Activated CD8-positive, alpha-beta T cell treated with anti-CD3 and anti-CD28 coated beads for 36 hours (primary cell): ENCODE results near the gene CAB39. TPM values are rescaled to one million over a fixed set of nuclear protein-coding genes. Genes with fewer than 3 reads are reported as not detected.

Experiments used
- ATAC-seq: fragments of 200-7000 bp; cut with Tn5 transposase; one replicate; pipeline ENCODE4 v1.10.0; 2021; ENCODE audit warnings: mild to moderate bottlenecking, moderate library complexity
- CTCF ChIA-PET: fragments of 350-600 bp; sonication (Branson Sonifier 250); formaldehyde crosslinking; loops from one replicate; lab custom pipeline; 2021; ENCODE audit warnings: antibody characterized with exemption; lab: Charles Lee
- POLR2A ChIA-PET: fragments of 350-600 bp; sonication (Branson Sonifier 250); formaldehyde crosslinking; loops from one replicate; lab custom pipeline; 2021; ENCODE audit warnings: antibody characterized with exemption; lab: Charles Lee
- DNase-seq: peaks from one replicate; pipeline ENCODE4 v3.0.0-alpha.2; 2020
- H3K27ac Mint-ChIP-seq: one replicate; pipeline ENCODE4 v1.8.0; 2021; ENCODE audit warnings: mild to moderate bottlenecking, mixed read lengths
- H3K27me3 Mint-ChIP-seq: one replicate; pipeline ENCODE4 v1.8.0; 2021; ENCODE audit warnings: mixed read lengths
- H3K36me3 Mint-ChIP-seq: one replicate; pipeline ENCODE4 v1.8.0; 2021; ENCODE audit warnings: low read depth, mixed read lengths
- H3K4me1 Mint-ChIP-seq: one replicate; pipeline ENCODE4 v1.8.0; 2021; ENCODE audit warnings: low read depth, mixed read lengths
- H3K4me3 Mint-ChIP-seq: one replicate; pipeline ENCODE4 v1.8.0; 2021; ENCODE audit warnings: mild to moderate bottlenecking, moderate library complexity, mixed read lengths
- H3K9me3 Mint-ChIP-seq: one replicate; pipeline ENCODE4 v1.8.0; 2021; ENCODE audit warnings: mixed read lengths
- CTCF ChIP-seq: fragments of 200-600 bp; IDR thresholded peaks from one replicate; pipeline ENCODE4 v1.8.0; 2022; ENCODE audit warnings: antibody characterized with exemption, mild to moderate bottlenecking
- intact Hi-C: fragments of 100-400 bp; cut with micrococcal nuclease; formaldehyde crosslinking; loops from one replicate; pipeline ENCODE4 v1.10.0; 2022
- total RNA-seq, 2 experiments: library from RNA; stranded (reverse); gene quantifications; one replicate each; pipeline ENCODE4 v1.2.3, GENCODE V29; 2021

CAB39 gene
- total RNA-seq, 2 experiments from 2014 or later = 119 to 120 TPM

- Mint-ChIP-seq H3K4me3 (no peak overlapping the region), H3K27me3 (no peaks in the 10 kb centered on the region), H3K4me1 (peaks cover 54% of the 10 kb centered on the region), H3K9me3 (no peaks in the 10 kb centered on the region), H3K36me3 (peaks cover 59% of the 10 kb centered on the region), H3K27ac (no peak overlapping the region)
- CTCF ChIA-PET = interaction anchor here (0.7 to 1.1 kb wide), 3 partner anchors 24 to 214 kb away, joined by 3 to 7 read pairs (median 3); no protein-coding TSS in a partner anchor
- DNase-seq (no peak), ATAC-seq (no peak)
- intact Hi-C loops = no loop called here
- POLR2A ChIA-PET = interaction anchor here (0.5 to 0.6 kb wide), 2 partner anchors 23 to 307 kb away, joined by 3 read pairs; no protein-coding TSS in a partner anchor
- TF ChIP-seq CTCF = no peak
Measured at GRCh38 chr2:230742781-230743180, 30.1 kb downstream of the CAB39 start.

GRCh38 chr2:230746213-230746612, 33.6 kb downstream of the CAB39 start:
- ATAC-seq = no peak
- ChIA-PET CTCF (interaction anchor here (1.1 to 1.4 kb wide), 2 partner anchors 52 to 105 kb away, joined by 3 read pairs; no protein-coding TSS in a partner anchor), POLR2A (no interaction called here)
- Mint-ChIP-seq H3K27ac (no peak overlapping the region), H3K4me3 (no peak overlapping the region), H3K27me3 (no peaks in the 10 kb centered on the region), H3K4me1 (peaks cover 53% of the 10 kb centered on the region), H3K9me3 (no peaks in the 10 kb centered on the region), H3K36me3 (peaks cover 50% of the 10 kb centered on the region)
- TF ChIP-seq CTCF = no peak
- intact Hi-C loops = no loop called here
- DNase-seq = no peak

DNA sequence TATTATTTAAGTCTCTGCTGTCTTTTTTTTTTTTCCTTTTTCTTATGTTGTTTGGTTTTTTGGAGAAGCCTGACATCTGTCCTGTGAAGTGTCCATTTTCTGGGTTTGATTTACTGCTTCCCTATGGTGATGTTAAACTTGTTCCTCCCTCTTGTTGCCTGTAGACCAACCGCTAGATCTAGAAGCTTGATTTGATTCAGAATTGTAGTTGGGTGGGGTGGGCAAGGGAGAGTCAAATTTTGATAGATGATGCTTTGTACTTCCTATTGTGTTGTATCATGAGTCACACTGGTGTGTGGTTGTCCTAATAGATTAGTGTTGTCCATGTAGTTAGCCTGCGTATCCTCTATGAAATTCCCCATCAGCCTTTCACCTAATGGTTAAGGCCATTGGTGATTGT, 35.4 kb downstream of the CAB39 start:
- DNase-seq (peak; percentile 24), ATAC-seq (no peak)
- POLR2A ChIA-PET = interaction anchor here (0.9 to 1.5 kb wide), 3 partner anchors 9 to 30 kb away, joined by 3 to 4 read pairs (median 3); no protein-coding TSS in a partner anchor
- TF ChIP-seq CTCF = no peak
- CTCF ChIA-PET = no interaction called here
- peaks cover 56% of the 10 kb centered on the region for H3K36me3 Mint-ChIP-seq
- peaks cover 63% of the 10 kb centered on the region for H3K4me1 Mint-ChIP-seq
- no peak overlapping the region for H3K4me3 Mint-ChIP-seq
- H3K27ac Mint-ChIP-seq = no peak overlapping the region
- H3K27me3 Mint-ChIP-seq = no peaks in the 10 kb centered on the region
- H3K9me3 Mint-ChIP-seq = no peaks in the 10 kb centered on the region
- intact Hi-C loops = no loop called here

- H3K27ac Mint-ChIP-seq = no peak overlapping the region
- DNase-seq (no peak), ATAC-seq (no peak)
- peaks cover 59% of the 10 kb centered on the region for H3K36me3 Mint-ChIP-seq
- no peaks in the 10 kb centered on the region for H3K27me3 Mint-ChIP-seq
- H3K4me1 Mint-ChIP-seq = peaks cover 65% of the 10 kb centered on the region
- POLR2A ChIA-PET = interaction anchor here (0.9 to 1.5 kb wide), 3 partner anchors 8 to 31 kb away, joined by 3 to 4 read pairs (median 3); no protein-coding TSS in a partner anchor
- no peak overlapping the region for H3K4me3 Mint-ChIP-seq
- no peaks in the 10 kb centered on the region for H3K9me3 Mint-ChIP-seq
- no peak for TF ChIP-seq CTCF
- intact Hi-C loops = no loop called here
- CTCF ChIA-PET = interaction anchor here (1.0 kb wide), 1 partner anchor 26 kb away, joined by 3 read pairs; no protein-coding TSS in a partner anchor
Measured at GRCh38 chr2:230749111-230749510, 36.5 kb downstream of the CAB39 start.

GRCh38 chr2:230751062-230751461, 38.4 kb downstream of the CAB39 start:
- Mint-ChIP-seq H3K9me3 (no peaks in the 10 kb centered on the region), H3K36me3 (peaks cover 59% of the 10 kb centered on the region), H3K27ac (peak overlapping the region; percentile 21), H3K4me3 (no peak overlapping the region), H3K27me3 (no peaks in the 10 kb centered on the region), H3K4me1 (peaks cover 74% of the 10 kb centered on the region)
- intact Hi-C loops = no loop called here
- POLR2A ChIA-PET = no interaction called here
- ATAC-seq = peak; percentile 84
- DNase-seq = peak; percentile 18
- CTCF ChIA-PET = interaction anchor here (0.8 to 1.1 kb wide), 4 partner anchors 11 to 63 kb away, joined by 3 to 6 read pairs (median 3); no protein-coding TSS in a partner anchor
- TF ChIP-seq CTCF = no peak
